ENCODE data around the gene ANXA11.

The ANXA11 gene

GRCh38 chr10:80167471-80168161 is 37.7 kb downstream of the ANXA11 start:
- no peaks in the 10 kb centered on the region for H3K4me1 ChIP-seq (ENCODE audit: control insufficient read depth, low read length)
- H4K20me1 ChIP-seq (ENCODE audit: control insufficient read depth, insufficient read depth, low read depth, low read length) = peaks cover 3% of the 10 kb centered on the region; the same call in 1 of the 2 replicates
- H3K79me2 ChIP-seq (ENCODE audit: control insufficient read depth, low read length) = no peaks in the 10 kb centered on the region
- no peaks in the 10 kb centered on the region for H3K9me2 ChIP-seq (replicated peaks; ENCODE audit: control insufficient read depth, low read length)
- H3K4me3 ChIP-seq (ENCODE audit: low read length) = no peak overlapping the region
- TF ChIP-seq EZH2phosphoT487 (IDR thresholded peaks at IDR 0.05; ENCODE audit: borderline replicate concordance, low read length) (no peak), CTCF (IDR thresholded peaks at IDR 0.05; ENCODE audit: low read depth, low read length, poor library complexity, severe bottlenecking) (no peak)
- H3K27ac ChIP-seq (ENCODE audit: low read depth, low read length) = no peak overlapping the region
- no peak overlapping the region for H3K4me2 ChIP-seq (ENCODE audit: low read length)
- no peaks in the 10 kb centered on the region for H3K27me3 ChIP-seq (ENCODE audit: control insufficient read depth, low read length)
- peaks cover 25% of the 10 kb centered on the region for H3K36me3 ChIP-seq (ENCODE audit: control insufficient read depth, low read length)
- no peaks in the 10 kb centered on the region for H3K9me3 ChIP-seq (ENCODE audit: control insufficient read depth, insufficient read depth, low read length)
- no peaks in the 10 kb centered on the region for H3F3A ChIP-seq (ENCODE audit: control insufficient read depth, insufficient read depth)

GRCh38 chr10:80166581-80167470 is 38.5 kb downstream of the ANXA11 start:
- Histone ChIP-seq H3K9me3 (ENCODE audit: control insufficient read depth, insufficient read depth, low read length) (no peaks in the 10 kb centered on the region), H3K4me2 (ENCODE audit: low read length) (no peak overlapping the region), H3K27ac (ENCODE audit: low read depth, low read length) (no peak overlapping the region), H3K4me1 (ENCODE audit: control insufficient read depth, low read length) (no peaks in the 10 kb centered on the region), H3K4me3 (ENCODE audit: low read length) (no peak overlapping the region), H3K79me2 (ENCODE audit: control insufficient read depth, low read length) (no peaks in the 10 kb centered on the region), H3F3A (ENCODE audit: control insufficient read depth, insufficient read depth) (no peaks in the 10 kb centered on the region), H3K36me3 (ENCODE audit: control insufficient read depth, low read length) (peaks cover 26% of the 10 kb centered on the region), H3K9me2 (replicated peaks; ENCODE audit: control insufficient read depth, low read length) (no peaks in the 10 kb centered on the region), H3K27me3 (ENCODE audit: control insufficient read depth, low read length) (no peaks in the 10 kb centered on the region), H4K20me1 (ENCODE audit: control insufficient read depth, insufficient read depth, low read depth, low read length) (0 out of 2 replicates have a peak, but pooled peaks cover 1% of the 10 kb centered on the region)
- TF ChIP-seq CTCF (IDR thresholded peaks at IDR 0.05; ENCODE audit: low read depth, low read length, poor library complexity, severe bottlenecking) (no peak), EZH2phosphoT487 (IDR thresholded peaks at IDR 0.05; ENCODE audit: borderline replicate concordance, low read length) (no peak)

DNA sequence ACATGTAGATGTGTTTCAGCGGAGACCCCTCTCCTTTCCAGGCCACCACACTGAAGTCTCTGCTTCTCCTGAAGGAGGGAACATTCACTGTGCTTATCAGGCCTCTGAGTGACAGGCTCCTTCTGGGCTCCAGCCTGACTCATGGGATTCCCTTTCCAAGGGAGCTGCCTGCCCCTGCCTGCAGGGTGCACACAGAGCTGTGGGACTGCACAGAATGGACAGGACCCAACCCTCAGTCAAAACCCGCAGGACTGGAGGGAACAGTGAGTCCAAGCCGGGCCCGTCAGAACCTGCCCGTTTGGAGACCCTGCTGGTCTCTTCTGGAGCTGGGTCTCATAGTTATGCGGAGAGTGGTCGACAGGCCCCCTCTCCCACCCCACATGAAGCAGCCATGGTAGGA is 40.2 kb downstream of the ANXA11 start:
- H3K4me2 ChIP-seq (ENCODE audit: low read length) = no peak overlapping the region

More for the DNA sequence above, 40.2 kb downstream of the ANXA11 start:
- H3K27me3 ChIP-seq (ENCODE audit: control insufficient read depth, low read length) = no peaks in the 10 kb centered on the region
- H3K79me2 ChIP-seq (ENCODE audit: control insufficient read depth, low read length) = no peaks in the 10 kb centered on the region
- no peaks in the 10 kb centered on the region for H3F3A ChIP-seq (ENCODE audit: control insufficient read depth, insufficient read depth)
- H3K4me3 ChIP-seq (ENCODE audit: low read length) = no peak overlapping the region
- H4K20me1 ChIP-seq (ENCODE audit: control insufficient read depth, insufficient read depth, low read depth, low read length) = no peaks in the 10 kb centered on the region
- H3K4me1 ChIP-seq (ENCODE audit: control insufficient read depth, low read length) = no peaks in the 10 kb centered on the region
- H3K9me3 ChIP-seq (ENCODE audit: control insufficient read depth, insufficient read depth, low read length) = no peaks in the 10 kb centered on the region
- no peaks in the 10 kb centered on the region for H3K9me2 ChIP-seq (replicated peaks; ENCODE audit: control insufficient read depth, low read length)
- no peak overlapping the region for H3K27ac ChIP-seq (ENCODE audit: low read depth, low read length)
- H3K36me3 ChIP-seq (ENCODE audit: control insufficient read depth, low read length) = peaks cover 32% of the 10 kb centered on the region
- no peak for TF ChIP-seq EZH2phosphoT487 (IDR thresholded peaks at IDR 0.05; ENCODE audit: borderline replicate concordance, low read length)
- no peak for TF ChIP-seq CTCF (IDR thresholded peaks at IDR 0.05; ENCODE audit: low read depth, low read length, poor library complexity, severe bottlenecking)

Data from DOHH2 (cell line).